ENCODE data around the gene CTSV. TPM values are rescaled to one million over a fixed set of nuclear protein-coding genes. Genes with fewer than 3 reads are reported as not detected.
"Not testable (repeated sequence)": the region's sequence is repeated elsewhere in the genome, so short reads cannot be mapped to it uniquely, and the experiment has no call there.

The CTSV gene
- total and polyA plus RNA-seq, 2 donors (not counting 1 experiment from before 2014, with no cell fraction given) = not detected

DNA sequence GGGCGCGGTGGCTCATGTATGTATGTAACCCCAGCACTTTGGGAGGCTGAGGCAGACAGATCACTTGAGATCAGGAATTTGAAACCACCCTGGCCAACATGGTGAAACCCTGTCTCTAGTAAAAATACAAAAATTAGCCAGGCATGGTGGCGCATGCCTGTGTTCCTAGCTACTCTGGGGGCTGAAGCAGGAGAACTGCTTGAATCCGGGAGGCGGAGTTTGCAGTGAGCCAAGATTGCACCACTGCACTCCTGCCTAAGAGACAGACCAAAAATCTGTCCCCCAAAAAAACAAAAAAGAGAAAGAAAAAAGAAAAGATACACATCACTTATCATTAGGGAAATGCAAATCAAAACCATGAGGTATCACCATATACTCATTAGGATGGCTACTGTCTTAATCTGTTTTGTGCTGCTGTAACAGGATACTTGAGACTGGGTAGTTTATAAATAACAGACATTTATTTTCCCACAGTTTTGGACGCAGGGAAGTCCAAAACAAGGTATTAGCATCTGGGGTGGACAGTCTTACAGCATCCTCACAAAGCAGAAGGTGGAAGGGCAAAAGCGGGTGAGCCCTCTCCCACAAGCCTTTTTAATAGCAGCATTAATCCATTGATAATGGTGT lies 55.3 kb downstream of the CTSV start:
- H3K27ac Mint-ChIP-seq; H3K4me3 Mint-ChIP-seq; CTCF ChIA-PET; H3K4me1 ChIP-seq (ENCODE audit: control insufficient read depth in 2 of 2, insufficient read depth in 2 of 2, low read length in 2 of 2); H3K27ac ChIP-seq (ENCODE audit: low read length in 2 of 2); H3K27me3 Mint-ChIP-seq; H3K9me3 ChIP-seq (ENCODE audit: control extremely low read depth in 1 of 3, control insufficient read depth in 2 of 3, insufficient read depth in 1 of 3, low read length in 2 of 3); H3K9me3 Mint-ChIP-seq (ENCODE audit: insufficient read depth); H3K4me3 ChIP-seq (ENCODE audit: control extremely low read depth in 1 of 5, extremely low read depth in 1 of 5, insufficient read depth in 1 of 5, low read depth in 2 of 5, low read length in 4 of 5); H3K27me3 ChIP-seq (replicated peaks in 1 of 4; ENCODE audit: control extremely low read depth in 1 of 4, control insufficient read depth in 3 of 4, insufficient read depth in 4 of 4, low read length in 3 of 4); intact Hi-C loops (cut with micrococcal nuclease); H4K20me1 ChIP-seq (ENCODE audit: control insufficient read depth, insufficient read depth, low read length, poor library complexity, severe bottlenecking); POLR2A ChIA-PET; DNase-seq; H3K9ac ChIP-seq (ENCODE audit: low read length); H2AFZ ChIP-seq (ENCODE audit: insufficient read depth, low read depth, low read length, poor library complexity, severe bottlenecking); ATAC-seq (ENCODE audit: low read depth); H3K4me2 ChIP-seq (replicated peaks; ENCODE audit: low read depth, low read length, poor library complexity, severe bottlenecking); H3K36me3 ChIP-seq (replicated peaks in 1 of 2; ENCODE audit: control extremely low read depth in 1 of 2, control insufficient read depth in 1 of 2, extremely low read depth in 1 of 2, insufficient read depth in 2 of 2, low read length in 1 of 2): not testable (repeated sequence)
- H3K4me1 Mint-ChIP-seq = peaks cover 19% of the 10 kb centered on the region
- peaks cover 52% of the 10 kb centered on the region for H3K79me2 ChIP-seq (ENCODE audit: control insufficient read depth, insufficient read depth, low read length)
- WGBS (ENCODE audit: insufficient coverage) = 100% methylated on average over 3 of the region's 7 CpGs

Other genes with a start within 250 kb of the CTSV start
- gene ZNF782, start 184.6 kb downstream of the CTSV start, total RNA-seq = 14.6 and 16.3 TPM in 2 replicates
- gene ZNF782, start 184.6 kb downstream of the CTSV start, polyA plus RNA-seq = 1.7 and 2.7 TPM in 2 replicates
- gene NUTM2G, start 110.3 kb downstream of the CTSV start, total RNA-seq = not detected in 2 replicates
- not detected in 2 replicates for gene NUTM2G, start 110.3 kb downstream of the CTSV start, polyA plus RNA-seq